Measurements from ENCODE around the gene OGDH. TPM values are rescaled to one million over a fixed set of nuclear protein-coding genes. Genes with fewer than 3 reads are reported as not detected.

The OGDH gene
- total RNA-seq, 1 donor from 2014 or later: 157 TPM

- peak; percentile 30 for ATAC-seq
- peak overlapping the region; percentile 8 for H3K27ac ChIP-seq
These were observed 79.3 kb downstream of the OGDH start for GRCh38 chr7:44685723-44686122.

GRCh38 chr7:44689427-44689826 lies 83.0 kb downstream of the OGDH start:
- TF ChIP-seq CTCF (IDR thresholded peaks at IDR 0.05): no peak
- intact Hi-C loops (cut with DNase I): no loop called here
- H3K27ac ChIP-seq: no peak overlapping the region
- H3K4me1 ChIP-seq: no peaks in the 10 kb centered on the region
- no peaks in the 10 kb centered on the region for H3K9me3 ChIP-seq
- H3K4me3 ChIP-seq: no peak overlapping the region
- H3K36me3 ChIP-seq: peaks cover 49% of the 10 kb centered on the region
- ATAC-seq: no peak
- H3K27me3 ChIP-seq: no peaks in the 10 kb centered on the region
- DNase-seq: no peak

More at GRCh38 chr7:44685723-44686122, 79.3 kb downstream of the OGDH start:
- H3K27me3 ChIP-seq: no peaks in the 10 kb centered on the region
- no peak for DNase-seq
- intact Hi-C loops (cut with DNase I): no loop called here
- no peak for TF ChIP-seq CTCF (IDR thresholded peaks at IDR 0.05)
- no peak overlapping the region for H3K4me3 ChIP-seq
- no peaks in the 10 kb centered on the region for H3K9me3 ChIP-seq
- H3K4me1 ChIP-seq: no peaks in the 10 kb centered on the region
- peaks cover 48% of the 10 kb centered on the region for H3K36me3 ChIP-seq

- H3K4me3 ChIP-seq: no peak overlapping the region
- H3K27me3 ChIP-seq: no peaks in the 10 kb centered on the region
- DNase-seq (no peak), ATAC-seq (peak; percentile 42)
- H3K36me3 ChIP-seq: peaks cover 90% of the 10 kb centered on the region
- intact Hi-C loops (cut with DNase I): no loop called here
- H3K4me1 ChIP-seq: no peaks in the 10 kb centered on the region
- no peaks in the 10 kb centered on the region for H3K9me3 ChIP-seq
- no peak overlapping the region for H3K27ac ChIP-seq
- TF ChIP-seq CTCF (IDR thresholded peaks at IDR 0.05): no peak
These were observed 87.3 kb downstream of the OGDH start for GRCh38 chr7:44693641-44694313.

GRCh38 chr7:44694326-44694725 lies 87.9 kb downstream of the OGDH start:
- Histone ChIP-seq H3K36me3 (peaks cover 96% of the 10 kb centered on the region), H3K4me3 (no peak overlapping the region), H3K27me3 (no peaks in the 10 kb centered on the region), H3K27ac (no peak overlapping the region), H3K9me3 (no peaks in the 10 kb centered on the region), H3K4me1 (no peaks in the 10 kb centered on the region)
- DNase-seq: no peak
- TF ChIP-seq CTCF (IDR thresholded peaks at IDR 0.05): no peak
- ATAC-seq: no peak
- intact Hi-C loops (cut with DNase I): no loop called here

DNA sequence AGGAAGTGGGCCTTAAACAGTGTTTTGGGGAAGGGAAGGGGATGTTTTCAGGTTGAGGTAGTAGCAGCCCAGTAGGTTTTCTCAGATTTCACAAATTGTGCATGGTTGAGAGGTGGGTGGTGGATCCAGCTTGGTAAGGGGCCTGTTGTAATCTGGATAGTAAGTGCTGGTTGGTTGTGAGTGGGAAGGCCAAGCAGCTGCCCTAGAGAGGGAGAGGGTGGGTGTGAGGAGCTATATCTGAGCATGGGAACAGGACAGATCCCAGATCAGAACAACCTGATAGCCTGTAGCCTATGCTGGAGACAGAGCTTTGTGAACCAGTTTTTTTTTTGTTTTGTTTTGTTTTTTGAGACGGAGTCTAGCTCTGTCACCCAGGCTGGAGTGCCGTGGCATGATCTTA lies 88.3 kb downstream of the OGDH start:
- intact Hi-C loops (cut with DNase I): no loop called here
- ATAC-seq: no peak
- H3K27ac ChIP-seq: no peak overlapping the region

More for the DNA sequence above, 88.3 kb downstream of the OGDH start:
- Histone ChIP-seq H3K4me3 (no peak overlapping the region), H3K36me3 (peaks cover 97% of the 10 kb centered on the region), H3K4me1 (no peaks in the 10 kb centered on the region), H3K9me3 (no peaks in the 10 kb centered on the region), H3K27me3 (no peaks in the 10 kb centered on the region)
- DNase-seq: no peak
- TF ChIP-seq CTCF (IDR thresholded peaks at IDR 0.05): no peak

Data from upper lobe of right lung (tissue), 1 donor.